ENCODE data around the gene SERPIND1.

The SERPIND1 gene

DNA sequence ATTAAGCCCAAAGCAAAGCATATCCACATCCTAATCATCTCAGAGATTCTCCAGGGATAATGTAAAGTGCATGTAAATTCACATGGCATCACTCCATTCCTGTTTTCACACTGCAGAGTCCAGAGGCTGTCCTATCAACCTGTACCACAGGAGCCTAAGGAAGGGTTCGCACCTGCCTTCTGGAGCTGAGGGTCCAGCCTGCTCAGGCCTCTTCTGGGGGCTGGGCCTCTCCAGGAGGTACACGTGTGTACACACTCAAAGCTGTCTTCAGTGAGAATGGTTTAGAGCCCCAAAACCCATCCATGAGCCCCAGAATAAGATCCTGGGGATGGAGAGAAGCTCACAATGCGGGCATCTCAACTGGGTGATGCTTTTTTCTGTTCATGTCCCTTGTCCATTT is 60.8 kb downstream of the SERPIND1 start:
- no peak for TF ChIP-seq CTCF (IDR thresholded peaks at IDR 0.05)
- Histone ChIP-seq H3K9me3 (no peaks in the 10 kb centered on the region), H3K4me3 (no peak overlapping the region), H3K27ac (no peak overlapping the region), H3K36me3 (peaks cover 25 to 47% (median 44%) of the 10 kb centered on the region in 3 donors), H3K27me3 (no peaks in the 10 kb centered on the region), H3K4me1 (no peaks in the 10 kb centered on the region)
- intact Hi-C loops (cut with DNase I; ENCODE audit: low total_unique reads): no loop called here
- no peak for DNase-seq

Data from tibial artery (tissue), 4 donors.